NK-92 treated with Interleukin-12 subunit alpha and Interleukin-12 subunit beta, amount 100 ng/mL, for 24 hours (cell line): ENCODE measurements around the gene OR2T35.
"Not testable (repeated sequence)": the region's sequence is repeated elsewhere in the genome, so short reads cannot be mapped to it uniquely, and the experiment has no call there.

Source experiments
- DNase-seq: peaks from one replicate; lab custom pipeline; 2025; lab: John Stamatoyannopoulos, UW

Gene OR2T35, protein sequence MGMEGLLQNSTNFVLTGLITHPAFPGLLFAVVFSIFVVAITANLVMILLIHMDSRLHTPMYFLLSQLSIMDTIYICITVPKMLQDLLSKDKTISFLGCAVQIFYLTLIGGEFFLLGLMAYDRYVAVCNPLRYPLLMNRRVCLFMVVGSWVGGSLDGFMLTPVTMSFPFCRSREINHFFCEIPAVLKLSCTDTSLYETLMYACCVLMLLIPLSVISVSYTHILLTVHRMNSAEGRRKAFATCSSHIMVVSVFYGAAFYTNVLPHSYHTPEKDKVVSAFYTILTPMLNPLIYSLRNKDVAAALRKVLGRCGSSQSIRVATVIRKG

DNA sequence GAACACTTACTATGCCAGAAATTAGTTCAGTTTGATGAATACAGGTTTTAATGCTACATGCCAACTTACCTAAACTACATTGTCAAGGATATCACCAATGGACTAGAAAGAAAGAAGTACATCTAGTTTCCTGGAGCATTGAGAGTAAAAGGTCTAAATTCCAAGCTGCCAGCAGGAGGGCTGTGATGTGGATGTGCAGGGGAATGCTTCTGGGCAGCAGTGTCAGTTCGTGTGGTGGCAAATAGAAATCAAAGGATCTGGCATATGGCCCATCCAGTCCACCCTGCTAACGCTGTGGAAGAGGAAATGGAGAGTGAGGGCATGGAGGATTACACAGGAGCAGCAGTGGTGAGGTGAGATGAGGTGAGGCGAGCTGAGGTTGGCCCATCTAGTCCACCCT, at the start of gene OR2T35:
Gene OR2T35, minus strand, starts transcription at position 101 of the 400 bp plus-strand sequence. CDS start 6,020 bp downstream, outside the sequence.
- not testable (repeated sequence) for DNase-seq

DNA sequence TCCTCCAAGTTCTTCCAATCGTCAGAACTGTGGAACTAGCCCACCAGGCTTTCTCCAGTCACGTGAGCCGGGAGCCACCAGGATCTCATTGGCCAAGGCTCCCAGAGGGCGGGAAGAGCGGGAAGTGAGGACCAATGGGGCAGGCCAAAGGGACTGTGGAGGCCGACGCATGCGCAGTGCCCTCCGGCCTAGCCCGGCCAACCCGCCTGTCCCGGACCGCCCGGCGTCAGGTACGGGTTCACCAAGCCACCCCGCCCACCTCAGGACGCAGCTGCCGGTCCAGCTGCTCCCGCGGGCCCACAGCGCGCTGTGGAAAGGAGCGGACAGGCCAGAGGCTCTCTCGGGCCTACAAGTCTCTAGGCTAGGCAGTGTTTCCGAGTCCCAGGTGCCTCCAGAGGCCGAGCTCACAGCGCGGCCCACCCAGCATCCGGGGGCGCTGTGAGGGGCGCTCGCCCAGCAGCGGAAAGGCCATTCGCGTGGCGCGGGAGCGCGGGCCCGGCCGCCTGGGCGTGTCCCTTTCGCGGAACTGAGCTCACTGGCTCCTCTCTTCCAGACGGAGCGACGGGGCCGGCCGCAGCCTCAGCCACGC, 46.6 kb upstream of the OR2T35 start:
- DNase-seq: no peak

DNA sequence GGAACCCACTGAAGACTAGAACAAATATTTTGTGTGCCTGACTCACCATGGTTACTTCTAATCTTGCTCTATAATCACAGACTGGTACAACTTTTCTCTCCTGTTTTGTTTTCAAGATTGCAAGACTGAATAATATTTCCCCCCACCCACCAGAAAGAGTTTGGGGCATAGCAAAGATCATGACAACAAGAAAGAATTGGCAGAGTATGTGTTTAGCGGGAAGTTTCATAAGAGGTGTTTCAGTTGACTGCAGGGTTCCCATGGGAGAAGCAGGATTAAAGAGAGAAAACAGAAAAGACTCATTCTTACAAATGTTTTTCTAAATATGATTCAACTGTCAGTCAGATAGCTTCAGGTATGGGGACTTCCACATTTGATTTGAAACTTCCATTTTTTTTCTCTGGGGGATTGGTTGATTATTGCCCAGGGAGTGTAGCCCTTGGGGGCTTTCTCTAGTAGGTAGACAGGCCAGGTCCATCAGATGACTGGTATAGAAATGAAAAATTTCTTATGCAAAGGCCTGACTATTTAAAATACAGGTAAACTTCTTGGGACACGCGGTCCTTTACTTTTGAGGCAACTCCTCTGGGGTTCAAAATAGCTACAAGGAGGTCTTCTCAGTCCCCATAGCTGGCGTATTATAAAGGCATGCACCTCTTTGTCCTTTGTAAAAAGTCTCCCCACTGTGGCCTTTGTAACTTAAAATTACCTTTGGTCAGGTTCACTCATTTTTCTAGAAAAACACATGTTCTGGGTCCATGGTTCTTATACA, 43.6 kb upstream of the OR2T35 start:
- DNase-seq: no peak

DNA sequence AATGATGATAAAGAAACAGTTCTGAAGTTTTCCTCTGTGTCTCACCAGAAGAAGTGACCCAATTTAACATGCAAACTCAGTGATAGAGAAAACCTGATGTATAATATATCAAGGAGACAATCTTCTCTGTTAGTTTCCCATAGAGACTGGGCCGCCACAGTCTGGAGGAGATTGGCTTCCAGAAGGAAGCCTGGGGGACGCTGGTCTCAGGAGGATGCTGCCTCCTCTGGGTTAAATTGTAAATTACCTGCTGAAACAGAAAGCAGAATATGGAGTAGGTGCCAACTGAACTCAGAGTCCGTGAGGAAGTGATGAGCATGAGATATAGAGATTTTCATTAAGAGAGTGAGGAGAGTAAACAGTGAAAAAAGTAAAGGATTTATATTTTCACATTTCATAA, 41.7 kb upstream of the OR2T35 start:
- no peak for DNase-seq

DNA sequence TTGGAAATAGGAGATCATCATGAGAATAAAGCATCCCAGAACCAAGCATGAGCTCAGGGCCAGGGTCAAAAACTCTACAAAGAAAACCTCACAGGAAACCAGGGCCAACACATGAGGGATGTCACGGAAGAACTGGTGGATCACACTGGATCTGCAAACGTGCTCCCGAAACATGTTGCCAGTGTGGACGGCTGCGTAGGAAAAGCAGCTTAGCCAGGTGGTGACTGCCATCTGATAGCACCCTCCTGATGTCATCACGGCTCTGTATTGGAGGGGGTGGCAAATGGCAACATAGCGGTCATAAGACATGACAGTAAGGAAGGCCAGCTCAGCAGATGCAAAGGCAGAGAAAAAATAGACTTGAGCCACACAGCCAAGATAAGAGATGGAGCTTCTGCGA, 36.6 kb upstream of the OR2T35 start:
- DNase-seq: no peak

DNA sequence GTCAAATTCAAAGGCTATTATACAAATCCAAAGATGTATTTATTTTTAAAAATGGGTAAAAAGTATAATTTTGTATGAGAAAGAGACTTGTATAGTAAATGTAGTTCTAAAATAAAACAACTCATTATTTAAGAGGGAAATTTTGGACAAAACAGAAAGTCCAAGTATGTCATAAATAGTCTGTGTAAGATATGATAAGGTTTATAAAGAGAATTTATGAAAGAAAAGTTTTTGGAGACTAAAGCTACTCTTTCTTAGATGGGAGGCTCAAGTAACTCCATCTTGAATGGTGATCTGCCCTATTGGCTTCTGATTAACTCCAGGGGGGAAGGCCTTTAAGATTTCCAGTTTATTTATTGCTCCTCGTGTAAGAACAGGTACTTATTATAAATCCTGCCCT, 24.9 kb upstream of the OR2T35 start:
- DNase-seq: no peak

DNA sequence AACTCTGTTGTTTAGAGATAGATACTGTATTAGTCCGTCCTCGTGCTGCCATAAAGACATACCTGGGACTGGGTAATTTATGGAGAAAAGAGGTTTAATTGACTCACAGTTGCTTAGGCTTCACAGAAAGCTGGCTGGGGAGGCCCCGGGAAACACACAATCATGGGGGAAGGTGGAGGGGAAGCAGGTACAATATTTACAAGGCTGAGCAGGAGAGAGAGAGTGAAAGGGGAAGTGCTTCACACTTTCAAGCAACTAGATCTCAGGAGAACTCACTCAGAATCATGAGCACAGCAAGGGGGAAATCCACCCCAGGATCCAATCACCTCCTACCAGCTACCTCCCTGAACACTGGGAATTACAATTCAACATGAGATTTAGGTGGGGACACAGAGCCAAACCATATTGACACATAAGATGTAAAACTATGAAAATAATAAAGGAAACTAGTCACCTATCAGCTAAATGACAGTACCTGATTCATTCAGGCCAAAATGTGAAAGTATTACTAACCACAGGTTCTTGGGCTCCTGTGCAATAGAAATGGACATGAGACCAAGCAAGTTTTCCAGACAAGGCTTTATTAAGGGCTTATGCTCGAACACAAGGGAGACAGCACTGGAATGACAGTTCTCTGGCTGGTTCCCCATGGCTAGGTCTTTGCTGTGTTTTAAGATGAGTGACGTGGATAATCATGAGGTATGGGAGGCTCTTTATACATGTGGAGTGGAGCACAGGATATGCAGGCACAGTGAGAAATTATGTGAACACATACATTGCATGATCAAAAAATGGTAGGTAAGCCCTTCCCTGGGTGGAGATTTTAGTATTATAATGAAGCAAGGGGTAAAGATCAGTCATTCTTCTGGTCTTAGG, 18.6 kb upstream of the OR2T35 start:
- not testable (repeated sequence) for DNase-seq

DNA sequence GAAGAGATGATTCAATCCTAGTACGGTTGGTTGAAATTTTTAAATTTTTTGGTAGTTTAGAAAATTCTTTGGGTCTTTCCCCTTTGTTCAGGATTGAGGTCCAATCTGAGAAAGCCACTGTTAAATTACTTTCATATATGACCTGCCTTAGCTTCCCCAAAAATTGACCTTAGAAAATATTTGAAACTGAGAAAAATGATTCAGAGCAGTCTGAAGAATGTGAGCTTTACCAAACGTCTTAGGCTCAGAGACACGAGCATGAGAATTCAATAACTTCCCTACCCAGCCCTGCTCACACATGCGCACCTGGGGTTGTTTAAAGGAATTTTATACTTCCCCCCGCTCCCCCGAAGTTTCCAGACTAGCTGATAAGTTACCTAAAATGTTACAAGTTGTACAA, 11.7 kb upstream of the OR2T35 start:
- not testable (repeated sequence) for DNase-seq

DNA sequence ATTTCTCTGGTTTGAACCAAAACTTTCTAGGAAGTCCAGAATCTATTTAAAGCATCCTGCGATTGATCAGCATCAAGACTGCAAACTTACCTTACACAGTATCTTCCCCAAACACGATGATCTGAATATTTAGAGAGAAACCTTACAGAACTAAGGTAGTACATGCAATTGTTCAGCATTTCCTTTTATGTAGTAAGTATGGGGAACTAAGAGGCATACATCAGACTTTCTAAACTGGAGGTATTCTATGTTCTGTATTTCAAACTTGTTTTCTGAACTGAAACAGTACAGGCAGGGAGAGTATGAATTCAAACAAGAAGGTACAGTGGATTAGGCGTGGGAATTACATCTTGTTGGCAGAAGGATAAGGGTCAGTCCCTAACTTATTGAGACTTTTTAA, 10.3 kb upstream of the OR2T35 start, which contains the start of gene OR2T27:
Gene OR2T27, minus strand, starts transcription at position 175 of the 400 bp plus-strand sequence. CDS start 4,644 bp downstream, outside the sequence.
- not testable (repeated sequence) for DNase-seq

DNA sequence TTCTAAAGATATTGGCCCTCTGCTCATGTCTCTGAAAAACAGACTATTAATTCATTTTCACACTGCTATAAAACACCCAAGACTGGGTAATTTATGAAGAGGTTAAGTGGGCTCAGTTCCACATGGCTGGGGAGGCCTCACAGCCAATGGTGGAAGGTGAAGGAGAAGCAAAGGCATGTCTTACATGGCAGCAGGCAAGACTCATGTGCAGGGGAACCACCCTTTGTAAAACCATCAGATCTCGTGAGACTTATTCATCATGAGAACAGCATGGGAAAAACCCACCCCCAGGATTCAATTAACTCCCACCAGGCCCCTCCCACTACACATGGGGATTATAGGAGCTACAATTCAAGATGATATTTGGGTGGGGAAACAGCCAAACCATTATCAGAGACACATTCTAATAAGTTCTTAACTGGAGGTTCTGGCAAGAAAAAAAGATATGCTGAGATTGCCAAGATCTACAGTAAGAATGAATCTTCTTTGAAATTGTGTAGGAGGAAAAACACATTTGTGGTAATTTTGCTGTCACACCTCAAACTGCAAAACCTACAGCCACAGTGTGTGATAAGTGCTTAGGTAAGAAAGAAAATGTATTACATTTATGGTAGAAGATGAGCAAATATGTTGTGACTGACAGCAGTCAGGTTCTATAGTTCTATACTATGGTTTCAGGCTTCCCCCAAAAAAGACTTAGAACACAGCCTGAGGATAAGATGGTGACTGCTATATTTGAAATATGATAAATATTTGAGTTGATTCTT, 3.9 kb upstream of the OR2T35 start:
- not testable (repeated sequence) for DNase-seq

DNA sequence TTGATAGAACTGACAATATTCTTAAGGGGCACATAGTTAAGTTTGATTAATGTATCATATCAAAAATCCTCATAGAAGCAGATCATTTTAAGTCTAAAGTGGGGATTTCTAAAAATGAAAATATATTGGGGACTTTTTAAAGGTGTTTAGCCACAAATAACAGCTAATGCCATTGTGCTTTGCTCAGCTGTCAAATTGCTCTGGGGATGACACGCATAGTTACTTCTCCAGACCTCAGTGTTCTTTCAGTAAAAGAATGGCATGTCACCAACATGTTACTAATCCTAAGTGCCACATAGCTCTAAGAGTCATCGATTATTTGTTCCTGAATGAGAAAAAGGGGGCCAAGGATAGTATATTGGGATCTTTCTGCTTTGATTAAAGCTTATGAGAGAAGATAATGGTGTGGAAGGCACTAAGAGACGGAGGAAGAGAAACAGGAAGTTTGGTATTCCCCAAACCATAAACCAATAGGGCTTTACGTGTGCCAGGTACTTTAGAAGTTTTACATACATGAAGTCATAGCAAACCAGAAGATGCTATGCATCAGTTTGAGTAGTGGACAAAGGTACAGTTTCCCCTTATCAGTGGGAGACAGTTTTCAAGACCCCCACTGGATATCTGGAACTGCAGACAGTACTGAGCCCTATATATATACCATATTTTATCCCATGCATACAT, 2.0 kb downstream of the OR2T35 start:
- DNase-seq: not testable (repeated sequence)

DNA sequence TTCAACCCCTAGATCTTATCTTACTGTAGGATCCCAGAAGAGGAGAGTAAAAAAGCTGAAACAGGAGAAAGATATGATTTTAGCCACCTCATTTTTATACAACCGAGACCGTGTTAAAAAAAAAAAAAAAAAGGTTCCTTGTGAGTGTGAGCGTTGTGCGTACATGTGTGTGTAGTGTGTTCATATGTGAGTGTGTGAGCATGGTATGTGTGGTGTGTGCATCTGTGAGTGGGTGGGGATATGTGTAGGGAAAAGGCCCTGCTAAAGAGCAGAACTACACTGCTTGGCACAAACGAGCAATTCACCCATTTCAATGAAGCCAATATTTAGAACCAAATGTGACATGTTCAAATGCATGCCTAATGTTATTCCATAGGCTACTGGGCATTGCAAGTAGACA, 3.5 kb downstream of the OR2T35 start:
- DNase-seq: not testable (repeated sequence)

DNA sequence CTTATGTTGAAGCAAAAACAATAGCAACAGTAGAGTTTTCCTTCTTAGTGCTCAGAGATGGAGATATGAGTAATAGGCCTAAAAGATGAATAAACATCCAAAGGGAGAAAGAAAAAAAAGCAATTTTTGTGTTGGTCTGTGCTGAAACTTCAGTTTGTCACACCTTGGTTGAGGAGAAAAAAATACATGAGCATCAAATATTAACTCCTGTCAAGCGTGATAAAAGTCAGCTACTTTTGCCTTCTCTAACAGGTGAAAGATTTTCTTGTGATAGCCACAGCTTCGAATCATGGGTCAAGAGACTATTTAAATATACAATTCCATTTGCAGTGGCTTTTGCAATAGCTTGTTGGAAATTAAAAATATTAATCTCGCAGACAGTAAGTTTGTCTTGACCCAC, 4.2 kb downstream of the OR2T35 start:
- not testable (repeated sequence) for DNase-seq

DNA sequence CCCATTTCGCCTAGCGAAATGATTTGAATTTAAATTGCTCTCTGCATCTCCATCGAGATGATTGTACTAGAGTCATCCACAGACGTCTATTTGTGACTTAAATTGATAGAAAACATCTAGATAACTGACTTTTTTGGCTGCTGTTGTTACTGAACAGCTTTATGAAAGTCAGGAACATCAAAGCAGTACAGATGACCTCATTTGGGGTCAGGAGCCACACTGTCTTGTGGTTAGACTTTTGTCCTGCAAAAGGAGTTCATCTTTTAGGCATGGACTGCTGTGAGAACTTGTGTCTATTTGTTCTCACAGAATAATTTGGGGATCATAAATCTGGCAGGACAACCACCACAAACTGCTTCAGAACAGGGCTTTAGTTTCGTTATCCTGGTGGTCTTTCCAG, 5.4 kb downstream of the OR2T35 start:
- not testable (repeated sequence) for DNase-seq

DNA sequence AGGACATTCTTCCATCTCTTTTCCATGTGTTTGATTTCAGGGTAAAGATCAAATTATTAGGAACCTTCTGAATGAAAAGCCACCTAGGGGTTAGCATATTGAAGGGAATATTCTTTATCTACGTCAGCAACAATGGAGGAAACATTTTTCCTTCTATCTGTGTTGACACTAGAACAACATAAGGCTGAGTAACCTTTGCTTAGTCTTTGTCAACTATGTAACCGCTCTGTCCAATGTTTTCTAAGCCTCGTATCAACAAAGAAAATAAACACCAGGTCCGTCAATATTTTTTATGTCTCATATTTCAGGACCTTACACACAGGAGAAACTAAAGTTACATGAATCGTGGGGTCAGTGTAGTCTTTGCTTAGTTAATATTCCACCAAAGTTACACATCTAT, 8.5 kb downstream of the OR2T35 start:
- not testable (repeated sequence) for DNase-seq

DNA sequence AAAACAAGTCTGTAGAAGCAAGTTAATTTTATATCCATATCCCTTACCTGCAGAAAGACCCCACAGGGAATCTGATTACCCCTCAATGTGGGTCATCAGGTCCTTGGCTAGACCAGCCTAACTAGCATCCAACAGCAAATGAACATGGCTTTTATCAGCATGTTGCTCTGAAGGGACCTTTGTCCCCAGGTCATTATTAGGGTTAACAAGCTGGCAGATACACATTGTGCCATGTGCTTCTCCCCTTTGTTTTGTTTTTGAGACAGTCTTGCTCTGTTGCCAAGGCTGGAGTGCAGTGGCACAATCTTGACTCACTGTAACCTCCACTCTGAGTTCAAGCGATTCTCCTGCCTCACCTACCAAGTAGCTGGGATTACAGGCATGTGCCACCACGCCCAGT, 10.1 kb downstream of the OR2T35 start, which contains the start of gene OR2T11:
Gene OR2T11, minus strand, starts transcription at position 101 of the 400 bp plus-strand sequence. CDS start 7,963 bp downstream, outside the sequence.
- DNase-seq: not testable (repeated sequence)

DNA sequence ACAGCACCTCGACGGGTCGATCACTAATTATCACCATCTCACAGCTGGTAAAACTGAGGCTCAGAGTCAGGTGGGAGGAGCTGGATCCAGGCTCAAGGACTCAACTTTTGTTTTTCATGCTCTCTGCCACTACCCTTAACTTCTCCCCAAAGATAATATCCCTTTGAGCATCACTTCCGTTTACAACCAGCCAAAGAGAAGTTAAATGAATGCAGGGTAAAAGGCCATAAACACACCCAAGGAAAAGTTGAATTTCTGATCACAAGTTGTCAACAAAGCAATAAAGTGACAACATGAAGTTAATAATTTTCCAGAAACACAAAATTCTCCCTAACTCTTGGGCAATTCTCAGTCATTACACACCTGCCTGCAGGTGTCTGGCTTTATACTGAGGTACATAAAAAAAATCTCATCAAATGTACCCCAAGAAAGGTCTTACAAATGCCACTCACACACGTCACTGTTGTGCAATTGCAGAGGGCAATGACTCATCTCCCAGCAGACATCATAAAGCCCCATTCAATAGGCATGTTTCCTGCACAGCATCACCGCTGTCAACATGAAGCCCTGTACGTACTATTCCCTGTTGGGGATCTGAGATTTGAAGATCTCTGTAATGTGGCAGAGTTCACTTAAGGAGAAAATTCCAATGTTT, 13.6 kb downstream of the OR2T35 start:
- DNase-seq: peak; percentile 7

DNA sequence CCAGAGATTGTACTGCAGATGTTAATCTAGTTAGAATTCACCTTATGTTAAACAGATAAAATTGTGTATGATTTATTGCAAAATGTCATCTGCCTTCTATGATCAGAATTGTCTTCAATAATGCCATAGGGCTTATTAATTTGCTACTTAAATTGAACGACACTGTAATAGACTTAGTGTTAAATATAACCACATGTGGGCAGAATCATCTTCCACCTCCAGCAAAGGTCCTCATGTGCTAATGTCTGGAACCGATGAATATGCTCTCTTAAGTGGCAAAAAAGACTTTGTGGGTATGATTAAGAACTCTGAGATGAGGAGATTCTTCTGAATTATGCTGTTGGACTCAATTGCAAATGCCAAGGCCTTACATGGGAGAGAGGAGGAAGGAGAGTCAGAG, 14.5 kb downstream of the OR2T35 start:
- no peak for DNase-seq

DNA sequence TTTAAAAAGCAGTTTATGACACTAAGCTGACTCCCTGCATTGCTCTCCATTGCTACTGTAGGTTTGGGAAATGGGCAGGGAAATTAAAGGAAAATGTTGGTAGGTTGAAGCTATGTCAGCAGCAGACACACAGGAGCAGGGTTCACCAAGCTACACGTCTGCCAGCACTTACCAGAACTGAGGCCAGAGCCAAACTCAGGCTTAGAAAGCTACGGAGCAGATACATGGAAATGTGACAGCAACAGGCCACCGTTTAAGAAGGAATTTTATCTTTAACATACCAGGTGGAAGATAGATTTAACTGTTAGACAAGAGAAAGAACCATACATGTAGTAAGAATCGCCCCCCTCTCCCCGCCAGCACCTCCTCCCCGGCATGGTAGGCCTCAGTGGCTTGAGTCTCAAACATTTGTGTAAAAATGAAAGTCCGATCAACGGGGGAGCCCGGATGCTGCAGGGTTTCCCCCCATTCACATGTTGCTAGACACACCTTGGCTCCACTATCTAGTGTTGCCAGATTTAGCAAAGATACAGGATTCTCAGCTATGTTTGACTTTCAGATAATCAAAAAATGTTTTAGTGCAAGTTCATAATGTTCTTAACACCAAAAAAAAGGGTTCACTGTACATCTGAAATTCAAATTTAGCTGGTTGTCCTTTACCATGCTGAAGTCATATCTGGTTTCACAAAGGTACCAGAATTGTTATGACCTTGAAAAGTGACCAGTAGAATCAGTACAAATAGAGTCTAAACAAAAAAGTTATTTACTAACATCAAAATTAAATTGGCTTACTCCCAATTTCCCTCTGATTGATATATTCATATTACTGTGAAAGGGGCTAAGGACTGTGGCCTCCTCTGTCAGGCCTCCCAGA, 16.9 kb downstream of the OR2T35 start:
- DNase-seq: no peak
